ENCODE measurements around the gene ZCCHC24.

- TF ChIP-seq CTCF (IDR thresholded peaks at IDR 0.05) = no peak
- TF ChIP-seq USF2 (IDR thresholded peaks at IDR 0.05; ENCODE audit: borderline replicate concordance, low read depth, low read length) = no peak
- TF ChIP-seq SMC3 (IDR thresholded peaks at IDR 0.05; ENCODE audit: low read depth, low read length) = no peak
- TF ChIP-seq MAX (IDR thresholded peaks at IDR 0.05; ENCODE audit: low read depth) = no peak
- TF ChIP-seq TAF1 (IDR thresholded peaks at IDR 0.05; ENCODE audit: borderline replicate concordance, low read depth, low read length) = no peak
- no peak for TF ChIP-seq USF1 (IDR thresholded peaks at IDR 0.05; ENCODE audit: borderline replicate concordance, low read depth)
- TF ChIP-seq ZBTB33 (IDR thresholded peaks at IDR 0.05; ENCODE audit: borderline replicate concordance, low read depth) = no peak
- peak in 1 of 2 experiments; percentile 84; a peak in 2 of 4 replicates for TF ChIP-seq EP300 (IDR thresholded peaks at IDR 0.05; ENCODE audit: borderline replicate concordance in 1 of 2, low read depth in 1 of 2, low read length in 1 of 2)
- TF ChIP-seq MXI1 (IDR thresholded peaks at IDR 0.05; ENCODE audit: low read depth, low read length) = no peak
- TF ChIP-seq EZH2phosphoT487 (IDR thresholded peaks at IDR 0.05; ENCODE audit: borderline replicate concordance, low read depth) = no peak
These were observed 111.9 kb downstream of the ZCCHC24 start for GRCh38 chr10:79333513-79333912.

All from SK-N-SH (cell line).